ENCODE measurements around the gene CNGA4.

The CNGA4 gene

DNA sequence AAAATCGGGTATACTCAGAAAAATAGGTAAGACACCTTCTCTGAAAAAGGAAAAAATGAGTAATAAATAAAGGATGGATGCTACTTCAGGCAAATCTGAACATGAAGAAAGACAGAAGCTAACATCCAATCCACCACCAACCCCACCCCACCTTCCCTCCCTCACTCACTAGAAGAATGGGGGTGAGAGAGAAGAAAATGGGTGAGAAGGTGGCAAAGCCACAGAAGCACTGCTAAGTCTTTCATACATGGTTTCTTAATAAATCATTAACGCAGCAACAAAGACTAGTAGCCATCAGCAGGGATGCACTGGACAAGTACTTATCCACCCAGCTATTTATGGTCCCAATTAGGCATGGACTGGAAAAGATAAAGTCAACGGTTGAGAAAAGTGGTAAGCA lies 10.4 kb upstream of the CNGA4 start:
- Histone ChIP-seq H3K4me1 (ENCODE audit: control insufficient read depth, insufficient read depth, low read length) (peaks cover 36% of the 10 kb centered on the region), H3K9ac (ENCODE audit: low read length) (no peak overlapping the region), H3K4me3 (ENCODE audit: low read length) (no peak overlapping the region), H3K27me3 (ENCODE audit: control insufficient read depth, insufficient read depth, low read length) (no peaks in the 10 kb centered on the region), H3K9me3 (ENCODE audit: control insufficient read depth, low read length) (no peaks in the 10 kb centered on the region), H3K36me3 (ENCODE audit: control insufficient read depth, insufficient read depth, low read length) (no peaks in the 10 kb centered on the region)

DNA sequence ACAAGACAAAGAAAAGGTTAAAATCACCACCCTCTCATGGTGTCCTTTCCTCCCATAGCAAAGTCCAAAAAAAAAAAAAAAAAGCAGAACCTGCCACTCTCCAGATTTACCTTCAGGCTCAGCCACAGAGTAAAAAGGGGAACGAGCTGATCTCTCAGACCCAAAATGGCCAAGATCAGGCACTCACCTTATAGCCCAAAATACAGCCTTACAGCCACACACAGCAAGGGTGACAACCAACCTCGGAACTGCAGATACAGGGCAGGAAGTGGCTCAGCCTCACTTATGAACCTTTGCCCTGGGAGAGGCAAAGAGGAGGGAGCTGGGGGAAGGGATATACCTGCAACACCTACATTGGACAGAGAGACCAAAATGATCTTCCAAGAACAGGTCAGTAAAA lies 9.0 kb upstream of the CNGA4 start:
- peak overlapping the region; percentile 60 for H3K9ac ChIP-seq (ENCODE audit: low read length)
- peak overlapping the region; percentile 43 for H3K4me3 ChIP-seq (ENCODE audit: low read length)
- no peaks in the 10 kb centered on the region for H3K27me3 ChIP-seq (ENCODE audit: control insufficient read depth, insufficient read depth, low read length)
- H3K36me3 ChIP-seq (ENCODE audit: control insufficient read depth, insufficient read depth, low read length) = no peaks in the 10 kb centered on the region
- peaks cover 41% of the 10 kb centered on the region for H3K4me1 ChIP-seq (ENCODE audit: control insufficient read depth, insufficient read depth, low read length)
- H3K9me3 ChIP-seq (ENCODE audit: control insufficient read depth, low read length) = no peaks in the 10 kb centered on the region

DNA sequence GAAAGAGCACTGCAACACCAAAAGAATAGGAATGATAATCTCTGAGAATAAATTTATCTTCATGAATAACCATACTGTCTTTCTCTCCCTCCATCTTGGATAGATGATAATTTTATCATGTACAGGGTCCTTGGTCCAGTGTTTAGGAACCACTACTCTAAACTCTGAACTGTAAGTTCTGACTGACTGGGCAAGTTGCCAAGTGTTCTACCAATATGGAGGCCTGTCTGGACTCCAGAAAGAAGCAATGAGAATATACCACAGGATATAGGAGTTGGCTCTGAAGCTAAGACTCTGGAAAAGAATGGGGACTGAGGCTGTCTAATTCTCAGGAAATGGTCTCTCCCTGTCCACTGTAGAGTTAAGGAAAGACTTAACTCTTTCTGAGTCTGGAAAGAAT lies 6.0 kb upstream of the CNGA4 start:
- H3K9ac ChIP-seq (ENCODE audit: low read length) = no peak overlapping the region
- H3K27me3 ChIP-seq (ENCODE audit: control insufficient read depth, insufficient read depth, low read length) = no peaks in the 10 kb centered on the region
- no peak overlapping the region for H3K4me3 ChIP-seq (ENCODE audit: low read length)
- peaks cover 27% of the 10 kb centered on the region for H3K4me1 ChIP-seq (ENCODE audit: control insufficient read depth, insufficient read depth, low read length)
- no peaks in the 10 kb centered on the region for H3K36me3 ChIP-seq (ENCODE audit: control insufficient read depth, insufficient read depth, low read length)
- no peaks in the 10 kb centered on the region for H3K9me3 ChIP-seq (ENCODE audit: control insufficient read depth, low read length)

DNA sequence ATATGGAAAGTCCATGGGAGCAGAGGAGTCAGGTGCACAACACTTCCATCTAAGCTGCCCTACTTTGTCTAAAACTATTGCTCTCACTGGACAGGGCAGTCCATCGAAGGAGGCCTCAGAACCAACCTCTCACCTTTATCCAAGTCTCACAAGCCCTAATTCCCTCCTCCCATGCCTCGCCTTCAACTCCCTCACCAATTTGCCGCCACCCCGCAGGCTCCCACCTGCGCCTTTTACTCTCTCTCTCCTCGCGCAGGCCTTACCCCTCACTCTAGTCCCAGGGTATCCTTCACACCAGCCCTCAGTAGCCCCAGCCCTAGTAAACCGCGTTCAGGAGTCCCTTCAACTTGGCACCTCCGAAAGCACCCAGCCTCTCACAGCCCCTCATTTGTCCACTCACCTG lies 4.9 kb upstream of the CNGA4 start:
- H3K4me3 ChIP-seq (ENCODE audit: low read length) = peak overlapping the region; percentile 81
- H3K36me3 ChIP-seq (ENCODE audit: control insufficient read depth, insufficient read depth, low read length) = no peaks in the 10 kb centered on the region
- H3K9me3 ChIP-seq (ENCODE audit: control insufficient read depth, low read length) = no peaks in the 10 kb centered on the region
- H3K27me3 ChIP-seq (ENCODE audit: control insufficient read depth, insufficient read depth, low read length) = no peaks in the 10 kb centered on the region
- peaks cover 27% of the 10 kb centered on the region for H3K4me1 ChIP-seq (ENCODE audit: control insufficient read depth, insufficient read depth, low read length)
- H3K9ac ChIP-seq (ENCODE audit: low read length) = peak overlapping the region; percentile 97

DNA sequence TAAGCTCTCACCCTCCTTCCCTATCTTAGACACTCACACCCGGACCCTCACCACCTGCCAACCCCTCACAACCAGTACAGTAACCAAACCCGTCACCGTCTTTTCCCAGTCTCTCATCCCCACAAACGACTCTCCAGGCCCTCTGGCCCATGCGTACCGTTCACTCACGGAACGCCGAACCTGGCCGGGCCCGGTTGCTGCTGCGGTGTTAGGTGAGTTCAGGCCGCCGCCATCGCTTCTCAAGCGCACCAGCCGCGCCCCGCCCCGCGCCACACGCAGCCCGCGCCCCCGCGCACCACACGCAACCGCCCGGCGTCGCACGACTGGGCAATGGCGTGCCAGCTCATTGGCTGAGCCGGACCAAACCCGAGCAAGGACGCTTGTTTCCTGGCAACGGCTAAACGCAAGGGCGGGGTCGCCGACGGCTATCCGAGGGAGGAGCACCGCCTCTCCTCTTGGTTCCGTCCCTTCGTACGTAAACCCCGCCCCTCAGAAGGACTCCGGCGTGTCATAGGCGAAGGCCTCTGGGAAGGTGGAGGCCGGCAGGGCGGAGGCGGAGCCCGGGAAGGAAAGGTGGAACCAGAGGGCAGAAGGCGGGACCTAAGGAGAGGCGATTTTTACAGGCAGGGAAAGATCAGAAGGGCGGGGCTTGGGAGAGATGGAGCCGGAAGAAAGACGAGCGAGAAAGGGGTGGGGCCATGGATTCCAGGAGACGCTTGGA lies 4.3 kb upstream of the CNGA4 start, which contains the start of gene FHIP1B:
FHIP1B (minus strand) TSS at position 250 of the 721 bp plus-strand sequence. CDS start 10,120 bp downstream, outside the sequence.
- Histone ChIP-seq H3K36me3 (ENCODE audit: control insufficient read depth, insufficient read depth, low read length) (no peaks in the 10 kb centered on the region), H3K9me3 (ENCODE audit: control insufficient read depth, low read length) (no peaks in the 10 kb centered on the region), H3K27me3 (ENCODE audit: control insufficient read depth, insufficient read depth, low read length) (no peaks in the 10 kb centered on the region), H3K9ac (ENCODE audit: low read length) (peak within 1 kb of the TSS; percentile 97), H3K4me3 (ENCODE audit: low read length) (peak within 1 kb of the TSS; percentile 81), H3K4me1 (ENCODE audit: control insufficient read depth, insufficient read depth, low read length) (peaks cover 25% of the 10 kb centered on the region)

DNA sequence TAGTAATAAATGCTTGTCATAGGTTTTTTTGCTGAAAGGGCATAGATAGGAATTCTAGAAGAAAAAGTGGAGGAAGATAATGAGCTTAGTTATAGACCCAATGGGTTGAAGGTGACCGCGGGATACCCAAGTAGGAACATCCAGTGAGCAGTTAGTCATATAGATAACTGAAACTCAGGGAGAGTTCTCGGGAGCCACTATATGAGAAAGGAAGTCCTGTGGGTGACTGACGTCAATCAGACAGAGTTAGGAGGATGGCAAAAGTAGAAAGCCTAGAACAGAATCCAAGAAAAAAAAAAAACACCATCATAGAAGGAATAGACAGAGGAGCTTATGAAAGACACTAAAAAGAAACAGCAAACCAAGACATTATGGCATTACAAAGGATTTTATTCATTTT lies 1.6 kb upstream of the CNGA4 start:
- Histone ChIP-seq H3K9ac (ENCODE audit: low read length) (no peak overlapping the region), H3K27me3 (ENCODE audit: control insufficient read depth, insufficient read depth, low read length) (no peaks in the 10 kb centered on the region), H3K4me3 (ENCODE audit: low read length) (no peak overlapping the region), H3K36me3 (ENCODE audit: control insufficient read depth, insufficient read depth, low read length) (no peaks in the 10 kb centered on the region), H3K9me3 (ENCODE audit: control insufficient read depth, low read length) (no peaks in the 10 kb centered on the region), H3K4me1 (ENCODE audit: control insufficient read depth, insufficient read depth, low read length) (peaks cover 11% of the 10 kb centered on the region)

DNA sequence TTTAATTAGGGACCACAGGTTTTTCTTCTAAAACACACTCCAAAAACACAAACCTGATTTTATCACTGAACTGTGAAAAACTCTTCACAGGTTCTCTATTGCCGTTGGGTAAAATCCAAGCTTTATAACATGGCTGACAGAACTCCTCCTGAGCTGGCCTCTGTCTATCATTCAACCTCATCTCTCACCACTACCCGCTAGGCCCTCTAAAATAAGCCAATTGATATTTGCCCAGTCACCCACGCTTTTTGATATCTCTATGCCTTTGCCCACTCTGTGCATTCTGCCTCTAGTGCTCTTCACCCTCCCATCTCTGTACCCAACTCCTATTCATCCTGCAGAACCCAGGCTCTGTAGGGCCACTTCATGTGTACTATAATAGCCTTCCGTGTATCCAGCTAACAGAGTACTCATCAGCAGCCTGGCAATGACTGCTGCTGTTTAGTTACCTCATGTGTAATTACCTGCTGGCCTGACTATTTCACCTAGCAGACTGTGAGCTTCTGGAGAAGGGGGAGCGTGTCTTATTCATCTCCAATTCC lies 1.1 kb upstream of the CNGA4 start:
- H3K36me3 ChIP-seq (ENCODE audit: control insufficient read depth, insufficient read depth, low read length) = no peaks in the 10 kb centered on the region
- no peaks in the 10 kb centered on the region for H3K27me3 ChIP-seq (ENCODE audit: control insufficient read depth, insufficient read depth, low read length)
- no peaks in the 10 kb centered on the region for H3K9me3 ChIP-seq (ENCODE audit: control insufficient read depth, low read length)
- H3K4me1 ChIP-seq (ENCODE audit: control insufficient read depth, insufficient read depth, low read length) = peaks cover 11% of the 10 kb centered on the region
- no peak overlapping the region for H3K4me3 ChIP-seq (ENCODE audit: low read length)
- no peak overlapping the region for H3K9ac ChIP-seq (ENCODE audit: low read length)

DNA sequence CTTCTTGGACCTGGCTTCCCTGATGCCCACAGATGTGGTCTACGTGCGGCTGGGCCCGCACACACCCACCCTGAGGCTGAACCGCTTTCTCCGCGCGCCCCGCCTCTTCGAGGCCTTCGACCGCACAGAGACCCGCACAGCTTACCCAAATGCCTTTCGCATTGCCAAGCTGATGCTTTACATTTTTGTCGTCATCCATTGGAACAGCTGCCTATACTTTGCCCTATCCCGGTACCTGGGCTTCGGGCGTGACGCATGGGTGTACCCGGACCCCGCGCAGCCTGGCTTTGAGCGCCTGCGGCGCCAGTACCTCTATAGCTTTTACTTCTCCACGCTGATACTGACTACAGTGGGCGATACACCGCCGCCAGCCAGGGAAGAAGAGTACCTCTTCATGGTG lies 1.2 kb downstream of the CNGA4 start:
- no peak overlapping the region for H3K9ac ChIP-seq (ENCODE audit: low read length)
- H3K9me3 ChIP-seq (ENCODE audit: control insufficient read depth, low read length) = no peaks in the 10 kb centered on the region
- H3K36me3 ChIP-seq (ENCODE audit: control insufficient read depth, insufficient read depth, low read length) = no peaks in the 10 kb centered on the region
- no peaks in the 10 kb centered on the region for H3K4me1 ChIP-seq (ENCODE audit: control insufficient read depth, insufficient read depth, low read length)
- no peaks in the 10 kb centered on the region for H3K27me3 ChIP-seq (ENCODE audit: control insufficient read depth, insufficient read depth, low read length)
- no peak overlapping the region for H3K4me3 ChIP-seq (ENCODE audit: low read length)

DNA sequence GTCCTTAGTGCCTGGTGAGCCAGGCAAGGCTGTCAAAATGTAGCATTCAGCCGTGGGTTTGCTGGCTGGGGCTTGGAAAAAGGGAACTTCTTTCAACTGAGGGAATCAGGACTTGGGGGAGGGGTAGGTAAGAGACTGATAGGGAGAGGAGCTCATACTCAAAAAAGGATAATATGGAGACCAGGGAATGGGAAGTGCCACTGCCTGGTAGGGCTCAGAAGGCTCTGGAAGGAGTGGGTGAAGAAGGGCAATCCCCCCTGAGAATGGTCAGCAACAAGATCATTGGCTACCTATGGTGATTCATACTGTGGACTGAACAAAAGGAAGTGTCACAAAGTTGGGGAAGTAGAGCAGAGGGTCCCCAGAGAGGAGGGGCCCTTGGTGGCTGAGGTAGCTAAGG lies 1.9 kb downstream of the CNGA4 start:
- Histone ChIP-seq H3K36me3 (ENCODE audit: control insufficient read depth, insufficient read depth, low read length) (no peaks in the 10 kb centered on the region), H3K27me3 (ENCODE audit: control insufficient read depth, insufficient read depth, low read length) (no peaks in the 10 kb centered on the region), H3K4me3 (ENCODE audit: low read length) (no peak overlapping the region), H3K9me3 (ENCODE audit: control insufficient read depth, low read length) (no peaks in the 10 kb centered on the region), H3K9ac (ENCODE audit: low read length) (no peak overlapping the region), H3K4me1 (ENCODE audit: control insufficient read depth, insufficient read depth, low read length) (no peaks in the 10 kb centered on the region)

DNA sequence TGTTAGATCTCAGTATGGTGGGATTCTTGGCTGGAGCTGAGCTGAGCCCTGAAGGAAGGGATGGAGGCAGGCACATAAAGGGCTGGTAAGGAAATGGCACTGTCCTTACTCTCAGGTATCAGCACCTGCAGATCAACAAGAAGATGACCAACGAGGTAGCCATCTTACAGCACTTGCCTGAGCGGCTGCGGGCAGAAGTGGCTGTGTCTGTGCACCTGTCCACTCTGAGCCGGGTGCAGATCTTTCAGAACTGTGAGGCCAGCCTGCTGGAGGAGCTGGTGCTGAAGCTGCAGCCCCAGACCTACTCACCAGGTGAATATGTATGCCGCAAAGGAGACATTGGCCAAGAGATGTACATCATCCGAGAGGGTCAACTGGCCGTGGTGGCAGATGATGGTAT lies 2.4 kb downstream of the CNGA4 start:
- H3K27me3 ChIP-seq (ENCODE audit: control insufficient read depth, insufficient read depth, low read length) = no peaks in the 10 kb centered on the region
- no peaks in the 10 kb centered on the region for H3K9me3 ChIP-seq (ENCODE audit: control insufficient read depth, low read length)
- no peaks in the 10 kb centered on the region for H3K4me1 ChIP-seq (ENCODE audit: control insufficient read depth, insufficient read depth, low read length)
- no peak overlapping the region for H3K4me3 ChIP-seq (ENCODE audit: low read length)
- no peak overlapping the region for H3K9ac ChIP-seq (ENCODE audit: low read length)
- no peaks in the 10 kb centered on the region for H3K36me3 ChIP-seq (ENCODE audit: control insufficient read depth, insufficient read depth, low read length)

DNA sequence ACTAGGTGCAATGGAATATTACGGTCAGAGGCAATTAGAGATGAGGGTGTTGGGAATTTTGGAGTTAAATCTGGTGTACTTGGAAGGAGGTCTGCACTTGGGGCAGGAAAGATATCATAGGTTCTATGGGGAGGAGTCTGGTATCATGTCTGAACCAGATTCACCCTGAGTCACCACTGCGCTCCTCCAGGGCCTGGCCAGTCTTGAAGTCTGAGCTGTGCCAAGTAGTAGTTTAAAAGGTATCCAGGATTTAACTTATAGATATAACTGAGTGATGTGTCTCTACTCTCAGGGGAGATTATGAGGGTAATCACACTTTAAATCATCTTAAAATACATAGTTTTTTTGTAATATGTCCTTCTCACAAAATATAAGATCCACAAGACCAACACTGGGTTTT lies 6.6 kb downstream of the CNGA4 start:
- Histone ChIP-seq H3K4me1 (ENCODE audit: control insufficient read depth, insufficient read depth, low read length) (peaks cover 9% of the 10 kb centered on the region), H3K9me3 (ENCODE audit: control insufficient read depth, low read length) (no peaks in the 10 kb centered on the region), H3K9ac (ENCODE audit: low read length) (no peak overlapping the region), H3K36me3 (ENCODE audit: control insufficient read depth, insufficient read depth, low read length) (no peaks in the 10 kb centered on the region), H3K27me3 (ENCODE audit: control insufficient read depth, insufficient read depth, low read length) (no peaks in the 10 kb centered on the region), H3K4me3 (ENCODE audit: low read length) (no peak overlapping the region)

DNA sequence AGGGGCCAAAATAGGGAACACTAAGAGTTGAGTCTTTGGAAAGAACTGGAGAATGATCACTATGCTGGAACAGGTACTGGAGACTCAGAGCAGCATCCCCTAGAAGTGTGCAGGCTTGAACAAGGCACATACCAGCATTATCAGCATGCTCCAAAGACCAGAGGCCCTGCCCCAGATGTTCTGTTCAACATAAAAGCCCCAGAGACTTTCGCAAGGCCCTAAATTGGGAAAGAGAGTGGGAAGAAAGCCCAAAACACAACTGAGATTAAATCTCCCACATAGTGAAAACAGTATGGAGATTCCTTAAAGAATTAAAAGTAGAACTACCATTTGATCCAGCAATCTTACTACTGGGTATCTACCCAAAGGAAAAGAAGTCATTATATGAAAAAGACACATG lies 9.4 kb downstream of the CNGA4 start:
- H3K4me1 ChIP-seq (ENCODE audit: control insufficient read depth, insufficient read depth, low read length) = peaks cover 33% of the 10 kb centered on the region
- H3K4me3 ChIP-seq (ENCODE audit: low read length) = no peak overlapping the region
- no peaks in the 10 kb centered on the region for H3K27me3 ChIP-seq (ENCODE audit: control insufficient read depth, insufficient read depth, low read length)
- no peak overlapping the region for H3K9ac ChIP-seq (ENCODE audit: low read length)
- no peaks in the 10 kb centered on the region for H3K9me3 ChIP-seq (ENCODE audit: control insufficient read depth, low read length)
- no peaks in the 10 kb centered on the region for H3K36me3 ChIP-seq (ENCODE audit: control insufficient read depth, insufficient read depth, low read length)
